ENCODE data around the gene IL2RG. TPM values are rescaled to one million over a fixed set of nuclear protein-coding genes. Genes with fewer than 3 reads are reported as not detected.

Gene IL2RG
- total RNA-seq, 2 donors from 2014 or later = not detected

GRCh38 chrX:71107245-71107644 lies 4.1 kb downstream of the IL2RG start:
- Mint-ChIP-seq H3K4me1 (peaks cover 18% of the 10 kb centered on the region), H3K36me3 (ENCODE audit: low read depth) (no peaks in the 10 kb centered on the region), H3K9me3 (peaks cover 76% of the 10 kb centered on the region), H3K27ac (no peak overlapping the region), H3K4me3 (no peak overlapping the region), H3K27me3 (ENCODE audit: insufficient read depth) (peaks cover 32% of the 10 kb centered on the region)
- Histone ChIP-seq H3K9me3 (ENCODE audit: control insufficient read depth, low read length) (no peaks in the 10 kb centered on the region), H3K27ac (ENCODE audit: low read depth, low read length) (no peak overlapping the region), H3K4me3 (ENCODE audit: low read length) (no peak overlapping the region), H3K9ac (ENCODE audit: extremely low read depth, low read length, poor library complexity, severe bottlenecking) (no peak overlapping the region), H3K4me1 (ENCODE audit: control insufficient read depth, insufficient read depth, low read length) (peaks cover 4% of the 10 kb centered on the region), H3K36me3 (ENCODE audit: control insufficient read depth, insufficient read depth, low read length) (no peaks in the 10 kb centered on the region), H3K27me3 (ENCODE audit: control insufficient read depth, insufficient read depth, low read length, poor library complexity, severe bottlenecking) (no peaks in the 10 kb centered on the region)
- no peak for TF ChIP-seq CTCF (conservative IDR thresholded peaks at IDR 0.05)
- no peak for DNase-seq
- 92 to 93% methylated on average over 2 to 4 of the region's 4 CpGs for WGBS, 2 experiments (ENCODE audit: insufficient coverage in 1 of 2, insufficient read length in 1 of 2)

GRCh38 chrX:71106427-71106826 lies 5.0 kb downstream of the IL2RG start, which contains the start of gene CXorf65:
TSS of gene CXorf65 (minus strand) at chrX:71106740. CDS start at chrX:71106556, 184 bp downstream.
- no peak for DNase-seq
- H3K27ac Mint-ChIP-seq = no peak within 1 kb of the TSS
- Histone ChIP-seq H3K4me3 (ENCODE audit: low read length) (no peak within 1 kb of the TSS), H3K9me3 (ENCODE audit: control insufficient read depth, low read length) (no peaks in the 10 kb centered on the region), H3K27ac (ENCODE audit: low read depth, low read length) (no peak within 1 kb of the TSS), H3K4me1 (ENCODE audit: control insufficient read depth, insufficient read depth, low read length) (peaks cover 7% of the 10 kb centered on the region), H3K27me3 (ENCODE audit: control insufficient read depth, insufficient read depth, low read length, poor library complexity, severe bottlenecking) (no peaks in the 10 kb centered on the region), H3K9ac (ENCODE audit: extremely low read depth, low read length, poor library complexity, severe bottlenecking) (no peak within 1 kb of the TSS), H3K36me3 (ENCODE audit: control insufficient read depth, insufficient read depth, low read length) (no peaks in the 10 kb centered on the region)
- no peak for TF ChIP-seq CTCF (conservative IDR thresholded peaks at IDR 0.05)
- peaks cover 18% of the 10 kb centered on the region for H3K4me1 Mint-ChIP-seq
- H3K9me3 Mint-ChIP-seq = peaks cover 73% of the 10 kb centered on the region
- peaks cover 24% of the 10 kb centered on the region for H3K27me3 Mint-ChIP-seq (ENCODE audit: insufficient read depth)
- H3K4me3 Mint-ChIP-seq = no peak within 1 kb of the TSS
- WGBS, 2 experiments (ENCODE audit: insufficient coverage in 1 of 2, insufficient read length in 1 of 2) = 92% methylated on average over 1 of the region's 1 CpG; no CpG with 5 or more reads in 1 of the 2 experiments
- no peaks in the 10 kb centered on the region for H3K36me3 Mint-ChIP-seq (ENCODE audit: low read depth)

- Histone ChIP-seq H3K9me3 (ENCODE audit: control insufficient read depth, low read length) (no peaks in the 10 kb centered on the region), H3K27me3 (ENCODE audit: control insufficient read depth, insufficient read depth, low read length, poor library complexity, severe bottlenecking) (no peaks in the 10 kb centered on the region), H3K36me3 (ENCODE audit: control insufficient read depth, insufficient read depth, low read length) (no peaks in the 10 kb centered on the region), H3K27ac (ENCODE audit: low read depth, low read length) (no peak overlapping the region), H3K4me1 (ENCODE audit: control insufficient read depth, insufficient read depth, low read length) (peaks cover 7% of the 10 kb centered on the region), H3K4me3 (ENCODE audit: low read length) (no peak overlapping the region), H3K9ac (ENCODE audit: extremely low read depth, low read length, poor library complexity, severe bottlenecking) (no peak overlapping the region)
- peaks cover 23% of the 10 kb centered on the region for H3K4me1 Mint-ChIP-seq
- 98% methylated on average over 3 of the region's 3 CpGs; no CpG with 5 or more reads in 1 of the 2 experiments for WGBS, 2 experiments (ENCODE audit: insufficient coverage in 1 of 2, insufficient read length in 1 of 2)
- TF ChIP-seq CTCF (conservative IDR thresholded peaks at IDR 0.05) = no peak
- H3K27me3 Mint-ChIP-seq (ENCODE audit: insufficient read depth) = peaks cover 21% of the 10 kb centered on the region
- H3K4me3 Mint-ChIP-seq = no peak overlapping the region
- no peak for DNase-seq
- no peaks in the 10 kb centered on the region for H3K36me3 Mint-ChIP-seq (ENCODE audit: low read depth)
- H3K27ac Mint-ChIP-seq = no peak overlapping the region
- peaks cover 72% of the 10 kb centered on the region for H3K9me3 Mint-ChIP-seq
Observed at GRCh38 chrX:71105628-71106027, 5.7 kb downstream of the IL2RG start.
